ENCODE measurements around the gene RHOXF1.

DNA sequence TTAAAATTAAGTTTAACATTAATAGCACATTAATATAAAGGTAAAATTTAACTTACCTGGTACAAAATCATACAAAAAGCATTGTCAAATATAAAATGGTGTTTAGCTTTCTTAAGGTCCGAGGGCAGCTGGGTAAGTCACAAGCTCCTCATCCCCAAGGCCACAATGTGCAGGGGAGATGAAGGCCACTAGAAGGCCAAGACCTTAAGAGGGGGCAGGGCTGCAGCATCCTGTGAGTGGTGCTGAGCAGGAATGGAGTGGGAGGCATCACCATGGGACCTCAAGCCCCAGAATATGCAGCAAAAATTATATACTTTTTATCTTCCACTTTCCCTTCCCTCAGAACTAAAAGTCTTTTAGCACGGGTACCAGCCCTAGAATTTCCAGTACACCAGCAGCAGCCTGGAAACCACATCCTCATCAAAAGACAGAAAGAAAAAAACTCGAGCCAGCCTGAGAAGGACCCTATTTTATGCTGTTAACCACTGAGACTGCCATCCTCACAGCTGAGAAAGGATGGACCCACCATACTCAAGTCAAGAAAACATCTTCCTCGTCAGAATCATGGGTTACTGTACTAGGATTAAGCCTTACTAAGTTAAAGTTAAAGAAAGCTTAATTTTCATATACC lies 29.7 kb upstream of the RHOXF1 start:
- TF ChIP-seq, protein P1, sequence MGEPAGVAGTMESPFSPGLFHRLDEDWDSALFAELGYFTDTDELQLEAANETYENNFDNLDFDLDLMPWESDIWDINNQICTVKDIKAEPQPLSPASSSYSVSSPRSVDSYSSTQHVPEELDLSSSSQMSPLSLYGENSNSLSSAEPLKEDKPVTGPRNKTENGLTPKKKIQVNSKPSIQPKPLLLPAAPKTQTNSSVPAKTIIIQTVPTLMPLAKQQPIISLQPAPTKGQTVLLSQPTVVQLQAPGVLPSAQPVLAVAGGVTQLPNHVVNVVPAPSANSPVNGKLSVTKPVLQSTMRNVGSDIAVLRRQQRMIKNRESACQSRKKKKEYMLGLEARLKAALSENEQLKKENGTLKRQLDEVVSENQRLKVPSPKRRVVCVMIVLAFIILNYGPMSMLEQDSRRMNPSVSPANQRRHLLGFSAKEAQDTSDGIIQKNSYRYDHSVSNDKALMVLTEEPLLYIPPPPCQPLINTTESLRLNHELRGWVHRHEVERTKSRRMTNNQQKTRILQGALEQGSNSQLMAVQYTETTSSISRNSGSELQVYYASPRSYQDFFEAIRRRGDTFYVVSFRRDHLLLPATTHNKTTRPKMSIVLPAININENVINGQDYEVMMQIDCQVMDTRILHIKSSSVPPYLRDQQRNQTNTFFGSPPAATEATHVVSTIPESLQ (CRISPR knock-in tag; IDR thresholded peaks at IDR 0.05): no peak
- no peak for TF ChIP-seq NR2C2 (CRISPR knock-in tag; IDR thresholded peaks at IDR 0.05)
- TF ChIP-seq, protein P2, sequence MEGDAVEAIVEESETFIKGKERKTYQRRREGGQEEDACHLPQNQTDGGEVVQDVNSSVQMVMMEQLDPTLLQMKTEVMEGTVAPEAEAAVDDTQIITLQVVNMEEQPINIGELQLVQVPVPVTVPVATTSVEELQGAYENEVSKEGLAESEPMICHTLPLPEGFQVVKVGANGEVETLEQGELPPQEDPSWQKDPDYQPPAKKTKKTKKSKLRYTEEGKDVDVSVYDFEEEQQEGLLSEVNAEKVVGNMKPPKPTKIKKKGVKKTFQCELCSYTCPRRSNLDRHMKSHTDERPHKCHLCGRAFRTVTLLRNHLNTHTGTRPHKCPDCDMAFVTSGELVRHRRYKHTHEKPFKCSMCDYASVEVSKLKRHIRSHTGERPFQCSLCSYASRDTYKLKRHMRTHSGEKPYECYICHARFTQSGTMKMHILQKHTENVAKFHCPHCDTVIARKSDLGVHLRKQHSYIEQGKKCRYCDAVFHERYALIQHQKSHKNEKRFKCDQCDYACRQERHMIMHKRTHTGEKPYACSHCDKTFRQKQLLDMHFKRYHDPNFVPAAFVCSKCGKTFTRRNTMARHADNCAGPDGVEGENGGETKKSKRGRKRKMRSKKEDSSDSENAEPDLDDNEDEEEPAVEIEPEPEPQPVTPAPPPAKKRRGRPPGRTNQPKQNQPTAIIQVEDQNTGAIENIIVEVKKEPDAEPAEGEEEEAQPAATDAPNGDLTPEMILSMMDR (IDR thresholded peaks at IDR 0.05): no peak
- TF ChIP-seq, protein P3, sequence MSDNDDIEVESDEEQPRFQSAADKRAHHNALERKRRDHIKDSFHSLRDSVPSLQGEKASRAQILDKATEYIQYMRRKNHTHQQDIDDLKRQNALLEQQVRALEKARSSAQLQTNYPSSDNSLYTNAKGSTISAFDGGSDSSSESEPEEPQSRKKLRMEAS (CRISPR knock-in tag; IDR thresholded peaks at IDR 0.05): no peak
